Sigmoid colon (tissue), 4 donors: ENCODE data around the gene ARHGAP33.

Source experiments
- CTCF ChIP-seq, 4 experiments: fragments of 450-650 bp in 3 of 4; fragments of 200-600 bp in 1 of 4; IDR thresholded peaks; one replicate each; pipeline ENCODE4 v1.5.1; 2016 to 2019; ENCODE audit warnings: antibody characterized with exemption in 4 of 4, mild to moderate bottlenecking in 3 of 4, moderate library complexity in 2 of 4
- EP300 ChIP-seq, 4 donors: sonication (generic); formaldehyde crosslinking; IDR thresholded peaks; one replicate each; pipeline ENCODE4 v1.6.1; 2017; ENCODE audit warnings: antibody characterized with exemption in 4 of 4
- POLR2A ChIP-seq, 2 donors: fragments of 450-650 bp; IDR thresholded peaks; one replicate each; pipeline ENCODE4 v1.6.1; 2016; ENCODE audit warnings: antibody characterized with exemption in 2 of 2, mild to moderate bottlenecking in 2 of 2, moderate library complexity in 2 of 2

DNA sequence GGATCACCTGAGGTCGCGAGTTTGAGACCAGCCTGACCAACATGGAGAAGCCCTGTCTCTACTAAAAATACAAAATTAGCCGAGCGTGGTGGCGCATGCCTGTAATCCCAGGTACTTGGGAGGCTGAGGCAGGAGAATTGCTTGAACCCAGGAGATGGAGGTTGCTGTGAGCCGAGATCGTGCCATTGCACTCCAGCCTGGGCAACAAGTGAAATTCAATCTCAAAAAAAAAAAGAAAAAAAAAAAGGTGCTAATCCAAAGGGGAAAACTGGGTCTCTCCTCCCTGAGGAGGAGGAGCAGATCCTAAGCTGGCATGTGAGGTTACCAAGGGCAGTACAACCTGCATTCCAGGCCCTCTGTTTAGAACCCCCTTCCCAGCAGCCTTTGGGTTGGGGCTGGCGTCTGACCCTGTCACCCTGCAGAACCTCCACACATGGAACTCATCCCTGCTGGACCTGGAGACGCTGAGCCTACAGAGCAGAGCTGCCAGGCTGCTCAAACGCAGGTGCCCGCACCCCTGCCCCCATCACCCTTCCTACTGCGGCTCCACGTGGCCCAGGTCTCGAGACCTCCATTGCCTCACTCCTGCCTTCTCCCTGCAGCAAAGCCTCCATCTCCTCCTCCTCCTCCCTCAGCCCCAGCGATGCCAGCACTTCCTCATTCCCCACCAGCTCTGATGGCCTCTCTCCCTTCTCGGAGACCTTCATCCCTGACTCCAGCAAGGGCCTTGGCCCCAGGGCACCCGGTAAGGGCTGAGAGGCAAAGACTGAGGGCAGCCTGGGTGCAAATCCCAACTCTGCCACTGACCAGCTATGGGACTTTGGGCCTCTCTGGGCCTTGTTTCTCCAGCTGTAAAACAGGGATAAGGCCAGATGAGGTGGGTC, 10.7 kb upstream of the ARHGAP33 start:
- no peak for TF ChIP-seq EP300 (IDR thresholded peaks at IDR 0.05)
- TF ChIP-seq CTCF (IDR thresholded peaks at IDR 0.05): no peak
- TF ChIP-seq POLR2A (IDR thresholded peaks at IDR 0.05): no peak
